ENCODE results near the gene OR52J3.
"Not testable (repeated sequence)": the region's sequence is repeated elsewhere in the genome, so short reads cannot be mapped to it uniquely, and the experiment has no call there.

Gene OR52J3

DNA sequence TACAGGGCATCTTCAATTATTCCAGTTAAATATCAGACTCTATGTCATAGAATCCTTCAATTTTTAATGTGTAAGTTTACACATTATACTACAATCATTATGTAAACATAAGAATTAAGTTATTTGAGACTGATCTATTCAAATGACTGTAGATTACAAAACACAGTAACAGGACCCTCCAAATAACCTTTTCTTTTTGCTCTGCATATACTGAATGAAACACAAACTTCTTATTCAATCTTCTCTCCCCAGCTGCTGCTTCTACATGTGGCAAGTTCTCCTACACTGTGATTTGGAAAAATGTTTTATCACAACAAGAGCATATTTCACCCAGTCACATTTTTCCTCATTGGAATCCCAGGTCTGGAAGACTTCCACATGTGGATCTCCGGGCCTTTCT is at the start of gene OR52J3:
TSS of gene OR52J3 (plus strand) at position 301 of the 400 bp plus-strand sequence. CDS start at position 301, 0 bp downstream.
- no peak for DNase-seq (ENCODE audit: low read depth in 2 of 2)

DNA sequence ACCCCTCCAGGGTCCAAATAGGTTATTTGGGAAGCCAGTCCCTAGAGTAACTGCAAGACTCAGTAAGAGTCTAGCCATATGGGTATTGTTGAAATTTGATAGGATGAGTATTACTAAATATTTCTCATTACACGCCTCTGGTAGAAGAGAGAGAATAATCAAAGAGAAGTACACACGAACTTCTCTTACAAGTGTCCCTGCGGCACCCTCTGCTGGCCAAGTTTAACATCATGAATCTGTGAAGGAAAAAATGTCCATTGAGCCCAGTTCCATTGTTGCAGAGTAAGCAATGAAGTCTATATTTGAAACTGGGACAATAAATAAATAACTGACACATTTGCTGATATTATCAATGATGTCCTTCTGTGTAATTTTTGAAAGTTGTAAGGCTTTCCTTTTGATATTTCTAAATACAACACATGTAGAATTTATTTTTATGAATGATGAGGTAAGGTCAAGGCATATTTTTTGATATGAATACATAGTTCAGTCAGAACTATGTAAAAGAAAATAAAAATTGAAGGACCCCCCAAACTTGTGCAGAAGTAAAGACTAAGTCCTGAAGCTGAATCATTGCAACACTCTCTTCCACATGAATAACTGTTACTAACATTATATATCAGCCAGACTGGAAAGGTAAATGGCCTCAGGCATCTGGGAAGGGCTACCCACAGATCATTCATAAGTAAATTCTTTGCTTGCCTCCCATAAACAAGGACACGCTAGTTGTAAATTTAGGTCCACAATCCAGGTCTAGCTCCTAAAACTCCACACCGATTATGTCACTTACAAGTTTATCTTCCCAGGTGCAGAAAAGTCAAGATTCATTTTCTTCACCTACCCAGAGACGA is 41.7 kb upstream of the OR52J3 start:
- DNase-seq (ENCODE audit: low read depth in 2 of 2), result no peak

DNA sequence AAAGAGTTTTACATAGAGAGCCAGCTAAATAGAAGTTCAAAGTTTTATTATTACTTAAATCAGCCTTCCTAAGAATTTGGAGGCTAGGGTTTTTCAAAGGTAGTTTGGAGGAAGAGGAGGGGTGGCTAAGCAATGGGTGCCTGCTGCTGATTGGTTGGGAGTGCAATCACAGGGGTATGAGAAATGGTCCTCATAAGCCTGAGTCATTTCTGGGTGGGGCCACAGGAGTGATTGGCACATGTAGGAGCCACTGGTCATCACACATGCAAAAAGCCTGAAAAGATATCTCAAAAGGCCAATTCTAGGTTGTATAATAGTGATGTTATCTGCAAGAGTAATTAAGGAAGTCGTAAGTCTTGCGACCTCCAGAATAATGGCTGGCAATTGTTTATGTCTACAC is 38.8 kb upstream of the OR52J3 start:
- DNase-seq (ENCODE audit: low read depth in 2 of 2), result no peak

DNA sequence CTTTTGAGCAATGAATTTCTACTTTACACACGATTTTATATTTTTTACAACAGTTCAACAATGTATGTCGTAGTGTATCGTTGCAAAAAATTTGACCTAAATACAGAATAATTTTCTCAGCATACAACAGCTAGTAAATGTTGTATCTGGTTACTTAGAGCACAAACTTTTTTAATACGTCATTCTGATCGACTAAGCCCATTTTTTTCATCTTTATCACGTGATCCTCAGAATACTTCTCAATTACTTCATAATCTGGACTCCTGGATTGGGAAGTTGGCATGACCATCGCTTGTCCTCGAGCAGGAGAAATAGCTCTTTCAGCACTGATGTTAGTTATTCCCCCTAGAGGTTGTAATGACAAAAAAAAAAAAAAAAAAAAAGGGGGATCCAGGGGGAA is 35.1 kb upstream of the OR52J3 start:
- no peak for DNase-seq (ENCODE audit: low read depth in 2 of 2)

DNA sequence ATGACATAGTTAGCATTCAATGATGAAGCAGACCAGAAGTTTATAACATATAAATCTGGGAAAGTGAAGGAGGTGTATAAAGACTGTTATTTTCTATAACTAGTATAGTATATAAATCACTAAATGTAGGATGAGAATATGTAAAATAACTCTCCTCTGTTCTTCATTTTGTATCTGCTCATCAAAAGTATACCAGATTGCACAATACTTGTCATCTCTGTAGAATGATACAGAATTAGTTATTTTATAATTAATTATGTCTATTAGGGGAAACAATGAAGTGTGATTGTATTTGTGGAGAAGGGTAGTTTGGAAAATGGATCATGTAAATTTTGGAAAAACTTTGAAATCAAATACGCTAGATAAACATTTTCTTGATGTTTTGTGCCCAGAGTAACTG is 33.3 kb upstream of the OR52J3 start:
- no peak for DNase-seq (ENCODE audit: low read depth in 2 of 2)

DNA sequence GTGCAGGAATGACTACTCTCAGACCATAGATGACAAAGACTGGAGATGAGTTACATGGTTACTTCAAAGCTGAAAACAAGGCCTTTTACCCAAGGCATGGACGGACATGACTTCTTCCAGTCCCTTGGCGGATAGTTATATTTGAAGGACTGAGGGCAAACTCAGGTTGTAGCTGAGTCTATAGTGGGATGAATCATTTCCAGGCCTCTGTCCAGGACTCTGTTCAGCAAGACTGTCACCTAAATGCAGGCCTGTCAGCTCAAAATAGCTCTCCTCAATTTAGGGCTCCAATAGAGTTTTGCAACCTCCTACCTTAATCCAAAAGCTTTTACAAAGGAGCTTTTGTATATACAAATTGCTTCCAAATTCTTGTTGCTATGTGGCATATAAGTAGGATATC is 24.3 kb upstream of the OR52J3 start:
- DNase-seq (ENCODE audit: low read depth in 2 of 2), result no peak

DNA sequence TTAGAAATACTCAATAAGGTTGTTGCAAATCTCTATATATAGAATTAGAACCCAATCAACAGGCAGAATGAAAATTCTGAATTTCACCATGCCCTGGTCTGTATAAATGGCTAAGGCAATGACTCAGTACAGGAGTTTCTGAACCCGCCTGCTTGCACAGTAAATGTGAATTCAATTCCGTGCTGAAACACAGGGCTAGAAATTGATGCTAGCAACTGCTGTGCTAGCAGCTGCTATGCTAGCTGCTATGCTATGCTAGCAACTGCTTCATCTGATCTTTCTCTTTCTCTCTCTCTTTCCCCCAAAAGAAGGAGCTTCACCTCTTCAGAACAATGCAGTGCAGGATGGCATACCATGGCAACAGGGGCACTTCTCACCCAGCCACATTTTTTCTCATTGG is 9.7 kb upstream of the OR52J3 start:
- DNase-seq (ENCODE audit: low read depth in 2 of 2), result no peak

DNA sequence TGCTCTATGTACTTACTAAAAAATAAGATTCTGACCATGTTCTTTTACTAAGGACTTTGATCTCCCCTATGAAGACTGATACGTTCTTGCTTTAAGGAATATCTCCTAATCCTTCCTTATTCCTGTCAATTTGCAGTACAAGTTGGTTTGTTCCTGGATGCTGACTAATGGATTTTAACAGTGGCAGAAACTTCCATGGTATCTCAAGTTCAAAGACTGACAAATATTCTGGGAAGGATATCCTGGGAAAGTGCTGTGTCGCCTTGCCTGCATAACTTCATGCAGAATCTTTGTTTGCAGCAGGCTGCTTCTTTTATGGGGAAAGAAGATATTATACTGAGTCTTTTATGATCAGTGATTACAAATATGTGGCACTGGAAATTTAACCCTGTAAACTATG is 8.4 kb upstream of the OR52J3 start:
- DNase-seq (ENCODE audit: low read depth in 2 of 2), result no peak

DNA sequence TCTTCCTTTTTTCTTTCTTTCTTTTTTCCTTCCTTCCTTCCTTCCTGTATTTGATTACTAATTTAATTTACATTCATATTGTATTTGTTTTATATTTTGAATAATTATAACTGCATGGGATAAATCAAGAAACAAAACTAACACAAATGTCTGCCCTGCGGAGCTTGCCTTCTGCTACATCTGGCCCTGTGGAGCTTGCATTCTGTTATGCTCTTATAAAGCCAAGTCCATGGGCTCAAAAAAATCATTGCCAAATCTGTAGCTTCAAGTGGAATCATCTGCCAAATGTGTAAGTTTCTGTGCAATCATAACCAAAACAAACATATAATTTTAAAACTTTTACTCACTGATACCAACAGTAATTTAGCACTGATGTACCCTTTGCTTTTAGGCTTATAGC is 8.0 kb upstream of the OR52J3 start:
- no peak for DNase-seq (ENCODE audit: low read depth in 2 of 2)

DNA sequence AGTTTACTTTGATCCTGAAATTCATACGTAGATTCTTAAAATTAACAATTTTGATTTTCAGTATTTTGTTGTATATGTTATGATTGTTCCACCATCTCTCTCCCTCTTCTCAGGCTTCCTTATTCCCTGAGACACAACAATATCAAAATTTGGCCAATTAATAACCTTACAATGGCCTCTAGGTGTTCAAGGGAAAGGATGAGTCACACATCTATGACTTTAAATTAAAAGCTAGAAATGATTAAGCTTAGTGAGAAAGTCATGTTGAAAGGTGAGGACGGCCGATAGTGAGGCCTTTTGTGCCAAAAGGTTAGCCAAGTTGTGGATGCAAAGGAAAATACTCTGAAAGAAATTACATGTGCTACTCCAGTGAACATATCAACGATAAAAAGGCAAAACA is 5.5 kb upstream of the OR52J3 start:
- DNase-seq (ENCODE audit: low read depth in 2 of 2), result no peak

DNA sequence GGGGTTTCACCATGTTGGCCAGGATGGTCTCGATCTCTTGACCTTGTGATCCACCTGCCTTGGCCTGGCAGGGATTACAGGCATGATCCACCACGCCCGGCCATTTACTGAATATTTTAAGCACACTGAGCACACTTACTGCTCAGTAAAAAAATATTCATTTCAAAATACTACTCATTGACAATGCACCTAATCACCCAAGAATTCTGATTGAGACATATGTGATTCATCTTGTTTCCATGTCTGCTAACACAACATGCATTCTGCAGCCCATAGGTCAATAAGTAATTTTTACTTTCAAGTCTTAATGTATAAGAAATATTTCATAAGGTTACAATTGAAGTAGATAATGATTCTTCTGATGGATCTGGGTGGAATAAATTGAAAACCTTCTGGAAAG is 4.2 kb upstream of the OR52J3 start:
- DNase-seq (ENCODE audit: low read depth in 2 of 2), result no peak

DNA sequence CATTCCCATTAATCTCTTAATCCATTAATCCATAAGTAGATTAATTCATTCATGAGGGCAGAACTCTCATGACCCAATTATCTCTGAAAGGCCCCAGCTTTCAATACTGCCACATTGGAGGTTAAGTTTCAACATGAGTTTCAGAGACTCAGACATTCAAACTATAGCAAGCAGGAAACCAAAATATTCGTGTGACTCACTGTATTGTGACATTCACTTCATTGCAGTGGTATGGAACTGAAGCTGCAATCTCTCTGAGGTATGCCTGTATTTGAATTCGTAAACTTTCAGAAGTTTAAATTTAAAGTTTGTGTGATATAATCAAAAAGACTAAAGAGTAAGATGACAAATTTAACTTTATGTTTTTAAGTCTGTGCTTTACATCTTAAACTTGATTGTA is 2.9 kb upstream of the OR52J3 start:
- DNase-seq (ENCODE audit: low read depth in 2 of 2), result no peak

DNA sequence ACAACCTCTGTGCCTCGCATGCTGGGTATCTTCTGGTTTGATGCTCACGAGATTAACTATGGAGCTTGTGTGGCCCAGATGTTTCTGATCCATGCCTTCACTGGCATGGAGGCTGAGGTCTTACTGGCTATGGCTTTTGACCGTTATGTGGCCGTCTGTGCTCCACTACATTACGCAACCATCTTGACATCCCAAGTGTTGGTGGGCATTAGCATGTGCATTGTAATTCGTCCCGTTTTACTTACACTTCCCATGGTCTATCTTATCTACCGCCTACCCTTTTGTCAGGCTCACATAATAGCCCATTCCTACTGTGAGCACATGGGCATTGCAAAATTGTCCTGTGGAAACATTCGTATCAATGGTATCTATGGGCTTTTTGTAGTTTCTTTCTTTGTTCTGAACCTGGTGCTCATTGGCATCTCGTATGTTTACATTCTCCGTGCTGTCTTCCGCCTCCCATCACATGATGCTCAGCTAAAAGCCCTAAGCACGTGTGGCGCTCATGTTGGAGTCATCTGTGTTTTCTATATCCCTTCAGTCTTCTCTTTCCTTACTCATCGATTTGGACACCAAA is 516 bp downstream of the OR52J3 start:
- DNase-seq (ENCODE audit: low read depth in 2 of 2), result no peak

DNA sequence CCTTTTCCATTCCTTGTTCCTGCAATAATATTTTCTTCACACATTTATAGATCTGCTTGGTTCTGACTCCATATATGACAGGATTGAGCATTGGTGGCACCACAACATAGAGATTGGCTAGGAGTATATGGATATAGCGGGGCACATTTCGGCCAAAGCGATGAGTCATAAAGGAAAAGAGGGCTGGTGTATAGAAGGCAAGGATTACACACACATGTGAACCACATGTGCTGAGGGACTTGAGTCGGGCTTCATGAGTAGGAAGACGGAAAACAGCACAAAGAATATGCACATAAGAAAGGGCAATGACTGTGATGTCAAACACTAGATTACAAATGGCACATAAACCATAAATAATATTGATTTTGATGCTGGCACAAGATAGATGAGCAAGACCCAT is 12.4 kb downstream of the OR52J3 start:
- DNase-seq (ENCODE audit: low read depth in 2 of 2), result not testable (repeated sequence)

DNA sequence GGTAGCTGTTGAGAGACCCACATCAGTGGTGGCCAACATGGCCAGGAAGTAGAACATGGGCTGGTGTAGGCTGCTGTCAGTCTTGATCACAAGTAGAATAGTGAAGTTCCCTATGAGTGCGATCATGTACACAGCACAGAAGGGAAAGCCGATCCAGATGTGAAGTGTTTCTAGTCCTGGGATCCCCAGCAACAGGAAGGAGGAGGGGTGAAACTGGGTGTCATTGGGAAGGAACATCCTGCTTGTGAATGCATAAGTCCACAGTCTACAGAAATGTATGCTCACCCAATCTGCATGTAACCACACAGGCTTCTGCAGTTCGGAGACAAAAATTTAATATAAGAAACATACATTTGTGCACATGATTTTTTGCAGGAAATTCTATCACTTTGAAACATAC is 13.1 kb downstream of the OR52J3 start, which contains the start of gene OR52E2:
TSS of gene OR52E2 (minus strand) at position 237 of the 400 bp plus-strand sequence. CDS start at position 237, 0 bp downstream.
- no peak for DNase-seq (ENCODE audit: low read depth in 2 of 2)

DNA sequence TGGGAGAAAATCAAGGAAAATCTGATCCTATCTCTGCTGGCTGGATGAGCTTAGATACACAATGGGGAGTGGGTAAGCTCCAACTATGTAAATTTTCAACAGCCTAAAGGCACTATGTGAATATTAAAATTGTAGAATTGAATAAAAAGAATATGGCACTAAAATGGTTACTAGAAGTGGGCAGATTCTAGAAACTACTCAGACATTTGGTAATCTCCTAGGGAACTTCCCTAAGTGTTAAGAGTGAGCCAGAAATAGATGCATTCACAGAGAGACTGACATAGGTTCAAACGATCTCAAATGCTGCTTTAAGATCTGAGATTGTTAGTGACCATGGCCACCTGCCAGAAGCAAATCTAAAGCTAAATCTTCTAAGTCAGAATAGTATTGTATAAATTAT is 18.7 kb downstream of the OR52J3 start:
- no peak for DNase-seq (ENCODE audit: low read depth in 2 of 2)

DNA sequence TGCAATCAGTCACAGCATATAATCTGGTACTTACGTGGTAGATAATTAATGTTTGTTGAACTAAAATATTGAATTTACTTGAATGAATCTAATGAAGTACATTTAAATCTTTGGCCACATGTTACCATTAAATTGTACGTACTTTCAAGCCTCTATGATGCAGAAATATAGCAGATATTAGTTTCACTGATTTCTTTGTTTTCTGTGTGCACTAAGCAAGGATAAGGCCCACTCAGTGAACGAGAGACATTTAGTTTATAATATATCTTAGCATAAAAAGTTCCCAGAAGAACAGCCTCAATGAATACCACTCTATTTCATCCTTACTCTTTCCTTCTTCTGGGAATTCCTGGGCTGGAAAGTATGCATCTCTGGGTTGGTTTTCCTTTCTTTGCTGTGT is 22.9 kb downstream of the OR52J3 start, which contains the start of gene OR52E1:
TSS of gene OR52E1 (plus strand) at position 301 of the 400 bp plus-strand sequence.
- DNase-seq (ENCODE audit: low read depth in 2 of 2), result no peak

DNA sequence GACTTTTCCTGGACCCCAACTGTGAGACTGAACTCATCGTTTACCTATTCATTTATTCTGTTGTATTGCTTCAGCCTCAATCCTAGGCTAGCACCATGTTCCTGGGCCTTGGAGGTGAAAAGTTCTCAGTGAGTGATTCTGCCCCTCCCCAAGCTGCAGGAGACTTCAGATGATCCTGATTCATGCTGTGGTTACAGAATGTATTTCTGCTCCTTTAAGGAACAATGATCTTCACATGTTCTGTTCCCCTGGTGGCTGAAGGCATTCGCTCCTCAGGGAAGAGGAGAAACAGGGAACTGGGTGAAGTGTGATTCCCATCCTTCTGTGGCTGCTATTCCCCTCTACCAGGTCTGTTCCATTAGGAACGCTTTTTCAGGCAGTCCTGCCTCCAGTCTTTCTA is 25.5 kb downstream of the OR52J3 start:
- no peak for DNase-seq (ENCODE audit: low read depth in 2 of 2)

DNA sequence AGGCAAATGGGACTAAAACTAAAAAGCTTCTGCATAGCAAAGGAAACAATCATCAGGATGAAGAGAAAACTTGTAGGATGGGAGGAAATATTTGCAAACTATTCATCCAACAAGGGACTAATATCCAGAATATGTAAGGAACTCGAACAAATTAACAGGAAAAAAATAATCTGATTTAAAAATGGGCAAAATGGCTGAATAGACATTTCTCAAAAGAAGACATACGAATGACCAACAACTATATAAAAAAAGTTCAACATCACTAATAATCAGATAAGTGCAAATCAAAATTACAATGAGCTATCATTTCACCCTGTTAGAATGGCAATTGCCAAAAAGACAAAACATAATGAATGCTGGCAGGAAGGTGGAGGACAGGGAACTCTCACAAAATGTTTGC is 35.1 kb downstream of the OR52J3 start:
- no peak for DNase-seq (ENCODE audit: low read depth in 2 of 2)

DNA sequence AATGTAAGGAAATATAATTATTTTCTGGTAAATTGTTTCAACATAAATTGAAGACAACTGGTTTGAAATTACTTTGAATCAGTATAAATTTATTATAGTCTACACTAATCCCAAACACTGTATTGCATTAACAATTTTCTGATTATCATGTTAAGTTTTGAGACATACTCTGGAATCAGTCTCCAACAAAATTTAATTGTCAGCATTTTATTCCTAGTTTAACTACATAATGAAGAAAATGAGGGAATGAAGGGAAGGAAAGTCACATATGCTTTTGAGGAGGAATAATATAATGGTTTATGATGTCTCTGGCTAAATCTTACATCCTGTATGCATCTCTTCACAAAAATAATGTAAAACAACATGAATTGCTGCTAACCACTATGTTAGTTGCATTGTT is 37.3 kb downstream of the OR52J3 start:
- no peak for DNase-seq (ENCODE audit: low read depth in 2 of 2)

DNA sequence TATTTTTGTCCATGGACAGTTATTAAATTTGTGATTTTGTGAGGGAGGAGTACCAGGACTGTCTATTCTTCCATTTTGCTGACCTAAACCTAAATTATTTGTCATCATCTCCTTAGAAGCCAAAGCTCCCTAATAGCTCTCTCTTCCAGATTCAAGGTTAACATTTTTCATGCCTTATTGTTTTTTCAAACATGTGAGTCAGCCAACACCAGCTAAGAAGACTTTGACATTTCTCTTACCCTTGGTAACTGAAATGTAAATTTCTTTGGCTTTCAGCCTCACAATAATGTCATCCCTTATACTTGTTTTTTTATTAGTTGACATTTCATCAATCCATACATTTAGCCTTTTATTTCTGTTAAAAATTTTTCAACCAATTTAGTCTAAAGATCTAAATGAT is 42.2 kb downstream of the OR52J3 start:
- DNase-seq (ENCODE audit: low read depth in 2 of 2), result no peak

DNA sequence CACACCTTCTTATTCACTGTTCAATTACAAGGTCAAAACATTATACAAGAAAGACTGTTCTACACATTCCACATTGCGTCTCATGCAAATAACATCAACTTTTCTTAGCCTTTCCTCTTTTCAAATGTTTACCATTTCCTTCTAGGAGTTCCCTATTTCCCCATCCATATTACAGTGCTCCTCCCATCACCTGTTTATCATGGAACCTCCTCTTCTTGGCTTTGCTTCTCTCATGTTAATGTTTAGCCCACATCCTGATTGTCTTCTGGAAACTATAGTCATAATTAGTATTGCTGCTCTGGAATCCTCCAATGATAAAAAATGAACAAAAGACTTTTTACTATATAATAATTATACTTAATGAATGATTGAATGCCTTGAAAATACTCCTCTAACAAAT is 44.3 kb downstream of the OR52J3 start:
- no peak for DNase-seq (ENCODE audit: low read depth in 2 of 2)

DNA sequence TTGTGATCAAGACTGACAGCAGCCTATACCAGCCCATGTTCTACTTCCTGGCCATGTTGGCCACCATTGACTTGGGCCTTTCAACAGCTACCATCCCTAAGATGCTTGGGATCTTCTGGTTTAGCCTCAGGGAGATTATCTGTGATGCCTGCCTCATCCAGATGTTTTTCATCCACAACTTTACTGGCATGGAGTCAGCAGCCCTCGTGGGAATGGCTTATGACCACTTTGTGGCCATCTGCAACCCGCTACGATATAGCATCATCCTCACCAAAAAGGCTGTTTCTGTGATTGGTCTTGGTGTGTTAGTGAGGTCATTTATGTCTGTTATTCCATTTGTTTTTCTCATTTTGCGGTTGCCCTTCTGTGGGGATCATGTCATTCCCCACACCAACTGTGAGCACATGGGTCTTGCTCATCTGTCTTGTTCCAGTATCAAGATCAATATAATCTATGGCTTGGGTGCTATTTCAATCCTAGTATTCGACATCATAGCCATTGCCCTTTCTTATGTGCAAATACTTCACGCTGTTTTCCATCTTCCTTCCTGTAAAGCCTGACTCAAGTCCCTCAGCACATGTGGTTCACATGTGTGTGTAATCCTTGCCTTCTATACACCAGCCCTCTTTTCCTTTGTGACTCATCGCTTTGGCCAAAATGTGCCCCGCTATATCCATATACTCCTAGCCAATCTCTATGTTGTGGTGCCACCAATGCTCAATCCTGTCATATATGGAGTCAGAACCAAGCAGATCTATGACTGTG is 46.7 kb downstream of the OR52J3 start:
- DNase-seq (ENCODE audit: low read depth in 2 of 2), result no peak

Data from activated CD8-positive, alpha-beta memory T cell treated with anti-CD3 and anti-CD28 coated beads for 4 hours (primary cell).